SK-N-MC (cell line): ENCODE results near the gene TXLNG.

Source experiments
- EZH2 ChIP-seq: fragments of 200-600 bp; sonication (generic); IDR thresholded peaks from one replicate; pipeline ENCODE4 v1.6.1; 2017; ENCODE audit warnings: antibody characterized with exemption
- FOXP2 ChIP-seq: optimal IDR thresholded peaks from 2 replicates; pipeline ENCODE3; 2011; ENCODE audit warnings: mild to moderate bottlenecking, moderate library complexity; ENCODE audit not compliant: insufficient read depth; ENCODE audit errors: extremely low read length, control extremely low read depth
- POLR2AphosphoS5 ChIP-seq: IDR thresholded peaks from 2 replicates; pipeline ENCODE4 v1.6.1; 2012; ENCODE audit warnings: mild to moderate bottlenecking, low read depth, low read length, borderline replicate concordance

DNA sequence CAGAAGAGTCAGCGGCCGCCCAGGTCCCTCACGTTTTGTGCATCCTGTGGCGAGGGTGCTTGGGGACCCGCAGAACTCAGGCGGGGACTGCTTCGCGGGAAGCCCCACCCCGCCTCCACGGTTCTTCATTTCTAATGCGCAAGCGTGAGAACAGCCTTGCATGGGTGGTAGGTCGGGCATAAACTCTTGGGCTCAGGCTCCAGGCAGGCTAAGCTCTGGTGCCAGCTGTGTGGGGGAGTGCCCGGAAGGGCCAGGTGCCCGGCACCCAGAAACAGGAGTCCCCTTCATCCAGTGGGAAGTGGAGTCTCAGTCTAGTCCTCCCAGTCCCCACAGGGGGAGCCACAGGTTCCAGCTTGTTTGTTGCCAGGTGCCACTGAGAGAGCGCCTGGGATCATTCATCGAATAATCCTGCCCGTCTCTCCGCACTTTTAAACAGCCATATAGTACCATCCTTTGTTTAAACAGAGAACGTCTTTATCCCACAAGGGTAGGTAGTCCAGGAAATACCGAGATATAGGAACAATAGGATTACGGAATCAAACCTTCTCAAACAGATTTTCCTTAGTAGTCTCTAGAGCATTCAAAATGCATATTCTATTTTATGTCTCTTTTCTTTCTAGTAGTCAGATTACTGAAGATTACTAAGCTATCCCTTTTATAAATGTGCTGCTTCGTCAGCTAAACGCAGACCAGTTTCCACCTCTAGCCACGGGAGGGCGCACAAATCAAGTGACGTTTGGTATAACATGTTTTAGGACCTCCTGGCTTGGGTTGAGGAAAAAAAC is 96.6 kb downstream of the TXLNG start:
- TF ChIP-seq EZH2 (no peak), POLR2AphosphoS5 (peak; percentile 24; the same call in 1 of the 2 replicates), FOXP2 (no peak)
